WI38 (cell line): Measurements from ENCODE around the gene SGK1.

Experiments used
- H3K4me3 ChIP-seq: 2 replicates; pipeline ENCODE4 v1.5.1; 2011; ENCODE audit warnings: low read depth, mild to moderate bottlenecking, control low read depth, low read length
- CTCF ChIP-seq: IDR thresholded peaks from 2 replicates; pipeline ENCODE4 v1.5.1; 2012; ENCODE audit warnings: low read depth, mild to moderate bottlenecking, control low read depth, low read length

Gene SGK1

GRCh38 chr6:134352786-134353480 lies 35.0 kb upstream of the SGK1 start:
- no peak for TF ChIP-seq CTCF
- no peak overlapping the region for H3K4me3 ChIP-seq

GRCh38 chr6:134351615-134352474 lies 33.9 kb upstream of the SGK1 start:
- no peak for TF ChIP-seq CTCF
- no peak overlapping the region for H3K4me3 ChIP-seq

GRCh38 chr6:134347885-134348805 lies 30.2 kb upstream of the SGK1 start:
- H3K4me3 ChIP-seq: no peak overlapping the region
- no peak for TF ChIP-seq CTCF

GRCh38 chr6:134346932-134347545 lies 29.1 kb upstream of the SGK1 start:
- TF ChIP-seq CTCF: no peak
- H3K4me3 ChIP-seq: no peak overlapping the region

GRCh38 chr6:134345789-134346188 lies 27.9 kb upstream of the SGK1 start:
- TF ChIP-seq CTCF: no peak

GRCh38 chr6:134343066-134343465 lies 25.2 kb upstream of the SGK1 start:
- no peak overlapping the region for H3K4me3 ChIP-seq
- TF ChIP-seq CTCF: no peak

More at GRCh38 chr6:134345789-134346188, 27.9 kb upstream of the SGK1 start:
- H3K4me3 ChIP-seq: no peak overlapping the region
